ENCODE data around the gene C19orf47. TPM values are rescaled to one million over a fixed set of nuclear protein-coding genes. Genes with fewer than 3 reads are reported as not detected.

The C19orf47 gene
- total RNA-seq, 1 experiment from 2014 or later, result 21.2 TPM

- H3K27ac ChIP-seq, result no peak overlapping the region
- no peaks in the 10 kb centered on the region for H4K20me1 ChIP-seq (ENCODE audit: insufficient read depth)
- no peak overlapping the region for H3K4me2 ChIP-seq
- no peaks in the 10 kb centered on the region for H3K79me2 ChIP-seq (ENCODE audit: low read depth)
- ChIA-PET CTCF (no interaction called here), POLR2A (ENCODE audit: unreplicated experiment) (no interaction called here)
- no peak overlapping the region for H3K4me3 ChIP-seq
- H3K27me3 ChIP-seq (ENCODE audit: insufficient read depth, low read depth), result no peaks in the 10 kb centered on the region
- TF ChIP-seq EZH2 (IDR thresholded peaks at IDR 0.05; ENCODE audit: low read depth), result no peak
- no peak for TF ChIP-seq CTCF (conservative IDR thresholded peaks at IDR 0.05)
- intact Hi-C loops (cut with micrococcal nuclease; ENCODE audit: unreplicated experiment), result loop anchor here (5.0 to 10.0 kb wide), 2 partner anchors 42 to 135 kb away; partner anchors contain the start of genes C19orf47 and PLD3
- H3K9me3 ChIP-seq (ENCODE audit: insufficient read depth, low read depth), result no peaks in the 10 kb centered on the region
- BruUV-seq (replicated peaks), result no TSS peak
- H2AFZ ChIP-seq, result no peak overlapping the region
- H3K4me1 ChIP-seq (replicated peaks; ENCODE audit: insufficient read depth), result peaks cover 18% of the 10 kb centered on the region
- no peaks in the 10 kb centered on the region for H3K9me2 ChIP-seq (ENCODE audit: insufficient read depth)
- H3K36me3 ChIP-seq (ENCODE audit: low read depth), result no peaks in the 10 kb centered on the region
- no peak for DNase-seq
- H3F3A ChIP-seq (ENCODE audit: insufficient read depth, low read depth), result no peaks in the 10 kb centered on the region; the same call in 1 of the 2 replicates
These were observed 41.3 kb upstream of the C19orf47 start for GRCh38 chr19:40389404-40390083.

- H3K27me3 ChIP-seq (ENCODE audit: insufficient read depth, low read depth), result no peaks in the 10 kb centered on the region
- no peaks in the 10 kb centered on the region; the same call in 1 of the 2 replicates for H3F3A ChIP-seq (ENCODE audit: insufficient read depth, low read depth)
- no TSS peak for BruUV-seq (replicated peaks)
- ChIA-PET CTCF (no interaction called here), POLR2A (ENCODE audit: unreplicated experiment) (interaction anchor here (0.6 kb wide), 1 partner anchor 197 kb away, joined by 7 read pairs; no protein-coding TSS in a partner anchor)
- H3K4me1 ChIP-seq (replicated peaks; ENCODE audit: insufficient read depth), result peaks cover 16% of the 10 kb centered on the region
- intact Hi-C loops (cut with micrococcal nuclease; ENCODE audit: unreplicated experiment), result no loop called here
- H3K27ac ChIP-seq, result no peak overlapping the region
- H3K9me2 ChIP-seq (ENCODE audit: insufficient read depth), result no peaks in the 10 kb centered on the region
- no peak overlapping the region for H3K4me3 ChIP-seq
- H3K36me3 ChIP-seq (ENCODE audit: low read depth), result no peaks in the 10 kb centered on the region
- no peaks in the 10 kb centered on the region for H3K79me2 ChIP-seq (ENCODE audit: low read depth)
- no peaks in the 10 kb centered on the region for H4K20me1 ChIP-seq (ENCODE audit: insufficient read depth)
- no peak for DNase-seq
- no peak overlapping the region for H2AFZ ChIP-seq
- H3K4me2 ChIP-seq, result no peak overlapping the region
- TF ChIP-seq EZH2 (IDR thresholded peaks at IDR 0.05; ENCODE audit: low read depth), result no peak
- TF ChIP-seq CTCF (conservative IDR thresholded peaks at IDR 0.05), result no peak
- H3K9me3 ChIP-seq (ENCODE audit: insufficient read depth, low read depth), result no peaks in the 10 kb centered on the region
These were observed 40.3 kb upstream of the C19orf47 start for GRCh38 chr19:40388481-40388880.

GRCh38 chr19:40387155-40387554, 39.0 kb upstream of the C19orf47 start:
- CTCF ChIA-PET, result no interaction called here

More at GRCh38 chr19:40387155-40387554, 39.0 kb upstream of the C19orf47 start:
- no peak overlapping the region for H3K27ac ChIP-seq
- DNase-seq, result no peak
- intact Hi-C loops (cut with micrococcal nuclease; ENCODE audit: unreplicated experiment), result no loop called here
- no peaks in the 10 kb centered on the region; the same call in 1 of the 2 replicates for H3F3A ChIP-seq (ENCODE audit: insufficient read depth, low read depth)
- BruUV-seq (replicated peaks), result no TSS peak
- H3K4me3 ChIP-seq, result no peak overlapping the region
- H3K9me3 ChIP-seq (ENCODE audit: insufficient read depth, low read depth), result no peaks in the 10 kb centered on the region
- POLR2A ChIA-PET (ENCODE audit: unreplicated experiment), result interaction anchor here (0.6 kb wide), 1 partner anchor 39 kb away, joined by 6 read pairs; no protein-coding TSS in a partner anchor
- peaks cover 3% of the 10 kb centered on the region for H3K4me1 ChIP-seq (replicated peaks; ENCODE audit: insufficient read depth)
- H3K4me2 ChIP-seq, result no peak overlapping the region
- no peaks in the 10 kb centered on the region for H4K20me1 ChIP-seq (ENCODE audit: insufficient read depth)
- no peaks in the 10 kb centered on the region for H3K79me2 ChIP-seq (ENCODE audit: low read depth)
- H2AFZ ChIP-seq, result no peak overlapping the region
- H3K27me3 ChIP-seq (ENCODE audit: insufficient read depth, low read depth), result no peaks in the 10 kb centered on the region
- TF ChIP-seq CTCF (conservative IDR thresholded peaks at IDR 0.05) (no peak), EZH2 (IDR thresholded peaks at IDR 0.05; ENCODE audit: low read depth) (no peak)
- H3K36me3 ChIP-seq (ENCODE audit: low read depth), result no peaks in the 10 kb centered on the region
- H3K9me2 ChIP-seq (ENCODE audit: insufficient read depth), result no peaks in the 10 kb centered on the region

Measured in PC-9 (cell line).